ENCODE data around the gene ATP1B2. TPM values are rescaled to one million over a fixed set of nuclear protein-coding genes. Genes with fewer than 3 reads are reported as not detected.

The ATP1B2 gene
- total and polyA plus RNA-seq, 9 of the 15 experiments (the other 6 are each of a cell fraction or from before 2014, with no cell fraction given): 0.23 to 6.0 (median 0.99) TPM

DNA sequence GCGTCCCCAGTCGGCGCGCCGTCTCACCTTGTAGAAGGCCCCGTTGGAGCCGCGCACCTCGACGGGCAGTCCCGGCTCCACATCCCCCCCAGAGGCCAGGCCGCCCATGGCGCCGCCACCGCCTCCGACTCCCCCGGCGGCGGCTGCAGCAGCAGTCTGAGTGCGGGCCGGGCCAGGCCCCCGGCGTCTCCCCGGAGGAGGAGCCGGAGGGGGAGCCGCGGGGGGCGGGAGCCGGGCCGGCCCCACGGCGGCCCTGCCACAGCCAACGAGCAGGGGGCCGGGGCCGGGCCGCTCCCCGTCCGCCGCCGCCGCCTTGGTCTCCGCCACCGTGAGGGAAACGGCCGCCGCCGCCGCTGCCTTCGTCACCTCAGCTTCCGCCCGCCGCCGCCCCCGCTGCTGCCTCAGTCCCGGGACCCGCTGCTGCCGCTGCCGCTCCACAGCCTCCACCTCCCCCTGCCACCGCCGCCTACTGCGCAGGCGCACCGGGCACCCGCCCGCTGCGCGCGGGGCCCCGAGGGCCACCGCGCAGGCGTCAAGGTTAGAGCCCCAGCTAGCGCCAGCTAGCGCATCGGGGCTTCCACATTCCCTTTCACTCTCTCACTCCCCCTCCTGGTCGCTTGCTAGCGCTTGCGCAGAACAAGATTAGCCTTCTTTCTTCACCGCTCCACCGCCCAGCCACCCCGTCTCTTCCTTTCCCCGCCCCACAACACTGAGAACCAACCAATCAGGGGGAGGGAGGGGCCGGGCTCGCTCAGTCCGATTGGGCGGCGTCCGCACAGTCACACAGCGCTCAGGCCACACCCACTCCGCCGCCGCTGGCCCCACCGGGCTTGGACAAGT, 36.1 kb upstream of the ATP1B2 start, which contains the start of gene FXR2 (continued):
- TF ChIP-seq POLR2G (IDR thresholded peaks at IDR 0.05; ENCODE audit: low read depth, low read length) (peak; percentile 76), PPARD (CRISPR knock-in tag; IDR thresholded peaks at IDR 0.05) (no peak), EHMT2 (IDR thresholded peaks at IDR 0.05) (no peak), ZNF699 (CRISPR knock-in tag; IDR thresholded peaks at IDR 0.05; ENCODE audit: insufficient replicate concordance) (no peak), ZNF696 (CRISPR knock-in tag; conservative IDR thresholded peaks at IDR 0.05) (no peak), POLR2AphosphoS2 (IDR thresholded peaks at IDR 0.05; ENCODE audit: low read length) (no peak), CREM (IDR thresholded peaks at IDR 0.05; ENCODE audit: low read depth) (peak; percentile 58; the same call in 1 of the 2 replicates), GTF2F1 (IDR thresholded peaks at IDR 0.05; ENCODE audit: low read depth, low read length) (no peak), ZNF174 (CRISPR knock-in tag; IDR thresholded peaks at IDR 0.05) (no peak)
- TF ChIP-seq, protein P1, sequence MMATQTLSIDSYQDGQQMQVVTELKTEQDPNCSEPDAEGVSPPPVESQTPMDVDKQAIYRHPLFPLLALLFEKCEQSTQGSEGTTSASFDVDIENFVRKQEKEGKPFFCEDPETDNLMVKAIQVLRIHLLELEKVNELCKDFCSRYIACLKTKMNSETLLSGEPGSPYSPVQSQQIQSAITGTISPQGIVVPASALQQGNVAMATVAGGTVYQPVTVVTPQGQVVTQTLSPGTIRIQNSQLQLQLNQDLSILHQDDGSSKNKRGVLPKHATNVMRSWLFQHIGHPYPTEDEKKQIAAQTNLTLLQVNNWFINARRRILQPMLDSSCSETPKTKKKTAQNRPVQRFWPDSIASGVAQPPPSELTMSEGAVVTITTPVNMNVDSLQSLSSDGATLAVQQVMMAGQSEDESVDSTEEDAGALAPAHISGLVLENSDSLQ (IDR thresholded peaks at IDR 0.05): peak; percentile 64
- TF ChIP-seq, protein P2, sequence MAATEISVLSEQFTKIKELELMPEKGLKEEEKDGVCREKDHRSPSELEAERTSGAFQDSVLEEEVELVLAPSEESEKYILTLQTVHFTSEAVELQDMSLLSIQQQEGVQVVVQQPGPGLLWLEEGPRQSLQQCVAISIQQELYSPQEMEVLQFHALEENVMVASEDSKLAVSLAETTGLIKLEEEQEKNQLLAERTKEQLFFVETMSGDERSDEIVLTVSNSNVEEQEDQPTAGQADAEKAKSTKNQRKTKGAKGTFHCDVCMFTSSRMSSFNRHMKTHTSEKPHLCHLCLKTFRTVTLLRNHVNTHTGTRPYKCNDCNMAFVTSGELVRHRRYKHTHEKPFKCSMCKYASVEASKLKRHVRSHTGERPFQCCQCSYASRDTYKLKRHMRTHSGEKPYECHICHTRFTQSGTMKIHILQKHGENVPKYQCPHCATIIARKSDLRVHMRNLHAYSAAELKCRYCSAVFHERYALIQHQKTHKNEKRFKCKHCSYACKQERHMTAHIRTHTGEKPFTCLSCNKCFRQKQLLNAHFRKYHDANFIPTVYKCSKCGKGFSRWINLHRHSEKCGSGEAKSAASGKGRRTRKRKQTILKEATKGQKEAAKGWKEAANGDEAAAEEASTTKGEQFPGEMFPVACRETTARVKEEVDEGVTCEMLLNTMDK (IDR thresholded peaks at IDR 0.05; ENCODE audit: borderline replicate concordance, insufficient read depth, low read depth, low read length, poor library complexity, severe bottlenecking): peak; percentile 80
- TF ChIP-seq, protein P3, sequence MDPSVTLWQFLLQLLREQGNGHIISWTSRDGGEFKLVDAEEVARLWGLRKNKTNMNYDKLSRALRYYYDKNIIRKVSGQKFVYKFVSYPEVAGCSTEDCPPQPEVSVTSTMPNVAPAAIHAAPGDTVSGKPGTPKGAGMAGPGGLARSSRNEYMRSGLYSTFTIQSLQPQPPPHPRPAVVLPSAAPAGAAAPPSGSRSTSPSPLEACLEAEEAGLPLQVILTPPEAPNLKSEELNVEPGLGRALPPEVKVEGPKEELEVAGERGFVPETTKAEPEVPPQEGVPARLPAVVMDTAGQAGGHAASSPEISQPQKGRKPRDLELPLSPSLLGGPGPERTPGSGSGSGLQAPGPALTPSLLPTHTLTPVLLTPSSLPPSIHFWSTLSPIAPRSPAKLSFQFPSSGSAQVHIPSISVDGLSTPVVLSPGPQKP (CRISPR knock-in tag; IDR thresholded peaks at IDR 0.05): no peak
- TF ChIP-seq, protein P4, sequence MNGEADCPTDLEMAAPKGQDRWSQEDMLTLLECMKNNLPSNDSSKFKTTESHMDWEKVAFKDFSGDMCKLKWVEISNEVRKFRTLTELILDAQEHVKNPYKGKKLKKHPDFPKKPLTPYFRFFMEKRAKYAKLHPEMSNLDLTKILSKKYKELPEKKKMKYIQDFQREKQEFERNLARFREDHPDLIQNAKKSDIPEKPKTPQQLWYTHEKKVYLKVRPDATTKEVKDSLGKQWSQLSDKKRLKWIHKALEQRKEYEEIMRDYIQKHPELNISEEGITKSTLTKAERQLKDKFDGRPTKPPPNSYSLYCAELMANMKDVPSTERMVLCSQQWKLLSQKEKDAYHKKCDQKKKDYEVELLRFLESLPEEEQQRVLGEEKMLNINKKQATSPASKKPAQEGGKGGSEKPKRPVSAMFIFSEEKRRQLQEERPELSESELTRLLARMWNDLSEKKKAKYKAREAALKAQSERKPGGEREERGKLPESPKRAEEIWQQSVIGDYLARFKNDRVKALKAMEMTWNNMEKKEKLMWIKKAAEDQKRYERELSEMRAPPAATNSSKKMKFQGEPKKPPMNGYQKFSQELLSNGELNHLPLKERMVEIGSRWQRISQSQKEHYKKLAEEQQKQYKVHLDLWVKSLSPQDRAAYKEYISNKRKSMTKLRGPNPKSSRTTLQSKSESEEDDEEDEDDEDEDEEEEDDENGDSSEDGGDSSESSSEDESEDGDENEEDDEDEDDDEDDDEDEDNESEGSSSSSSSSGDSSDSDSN (IDR thresholded peaks at IDR 0.05; ENCODE audit: borderline replicate concordance in 1 of 2, low read depth in 2 of 2, low read length in 2 of 2): peak in 1 of 2 experiments; percentile 47; a peak in 1 of 4 replicates
- TF ChIP-seq, protein P5, sequence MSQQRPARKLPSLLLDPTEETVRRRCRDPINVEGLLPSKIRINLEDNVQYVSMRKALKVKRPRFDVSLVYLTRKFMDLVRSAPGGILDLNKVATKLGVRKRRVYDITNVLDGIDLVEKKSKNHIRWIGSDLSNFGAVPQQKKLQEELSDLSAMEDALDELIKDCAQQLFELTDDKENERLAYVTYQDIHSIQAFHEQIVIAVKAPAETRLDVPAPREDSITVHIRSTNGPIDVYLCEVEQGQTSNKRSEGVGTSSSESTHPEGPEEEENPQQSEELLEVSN (IDR thresholded peaks at IDR 0.05; ENCODE audit: borderline replicate concordance in 1 of 2, extremely low read depth in 1 of 2, insufficient read depth in 1 of 2, insufficient read length in 1 of 2, low read depth in 1 of 2, low read length in 1 of 2, poor library complexity in 1 of 2, severe bottlenecking in 1 of 2): peak in 1 of 2 experiments; percentile 32
- TF ChIP-seq, protein P6, sequence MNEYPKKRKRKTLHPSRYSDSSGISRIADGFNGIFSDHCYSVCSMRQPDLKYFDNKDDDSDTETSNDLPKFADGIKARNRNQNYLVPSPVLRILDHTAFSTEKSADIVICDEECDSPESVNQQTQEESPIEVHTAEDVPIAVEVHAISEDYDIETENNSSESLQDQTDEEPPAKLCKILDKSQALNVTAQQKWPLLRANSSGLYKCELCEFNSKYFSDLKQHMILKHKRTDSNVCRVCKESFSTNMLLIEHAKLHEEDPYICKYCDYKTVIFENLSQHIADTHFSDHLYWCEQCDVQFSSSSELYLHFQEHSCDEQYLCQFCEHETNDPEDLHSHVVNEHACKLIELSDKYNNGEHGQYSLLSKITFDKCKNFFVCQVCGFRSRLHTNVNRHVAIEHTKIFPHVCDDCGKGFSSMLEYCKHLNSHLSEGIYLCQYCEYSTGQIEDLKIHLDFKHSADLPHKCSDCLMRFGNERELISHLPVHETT (CRISPR knock-in tag; conservative IDR thresholded peaks at IDR 0.05 in 1 of 2, IDR thresholded peaks at IDR 0.05 in 1 of 2): peak in 1 of 2 experiments; percentile 58; a peak in 2 of 4 replicates
